ENCODE measurements around the gene CYGB.
"Not testable (repeated sequence)": the region's sequence is repeated elsewhere in the genome, so short reads cannot be mapped to it uniquely, and the experiment has no call there.

Gene CYGB

DNA sequence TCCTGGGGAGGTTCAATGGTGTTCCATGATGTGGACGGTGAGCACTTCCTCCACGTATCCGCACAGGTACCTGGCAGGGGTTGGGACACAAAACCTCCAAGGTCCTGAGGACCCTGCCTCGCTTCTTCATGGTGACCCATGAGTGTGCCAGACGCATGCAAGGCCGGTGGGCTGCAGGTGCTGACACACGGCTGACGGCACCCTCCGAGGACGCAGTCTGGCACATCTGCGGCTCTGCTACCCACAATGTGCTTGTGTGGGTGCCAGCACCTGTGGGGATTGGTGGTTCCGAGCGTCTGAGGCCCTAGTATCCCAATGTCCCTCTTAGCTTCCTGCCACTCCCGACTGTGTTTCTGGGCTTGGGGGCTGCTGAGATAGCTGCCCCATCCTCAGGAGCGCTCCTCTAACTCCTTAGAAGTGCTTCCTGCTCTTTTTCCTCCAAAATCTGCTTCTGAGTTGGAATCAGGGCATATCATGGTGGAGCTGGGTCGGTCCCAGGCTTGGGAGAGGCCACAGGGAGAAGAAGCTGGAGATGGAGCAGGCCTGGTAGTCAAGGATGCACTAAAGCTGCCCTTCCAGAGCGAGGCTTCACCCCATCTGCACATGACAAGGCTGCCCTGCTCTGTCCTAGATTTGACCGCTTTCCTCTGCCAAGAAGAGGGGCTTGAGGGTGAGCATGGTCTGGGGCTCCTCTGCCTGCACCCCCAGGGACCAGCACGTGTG lies 1.6 kb downstream of the CYGB start:
- no peak for DNase-seq

DNA sequence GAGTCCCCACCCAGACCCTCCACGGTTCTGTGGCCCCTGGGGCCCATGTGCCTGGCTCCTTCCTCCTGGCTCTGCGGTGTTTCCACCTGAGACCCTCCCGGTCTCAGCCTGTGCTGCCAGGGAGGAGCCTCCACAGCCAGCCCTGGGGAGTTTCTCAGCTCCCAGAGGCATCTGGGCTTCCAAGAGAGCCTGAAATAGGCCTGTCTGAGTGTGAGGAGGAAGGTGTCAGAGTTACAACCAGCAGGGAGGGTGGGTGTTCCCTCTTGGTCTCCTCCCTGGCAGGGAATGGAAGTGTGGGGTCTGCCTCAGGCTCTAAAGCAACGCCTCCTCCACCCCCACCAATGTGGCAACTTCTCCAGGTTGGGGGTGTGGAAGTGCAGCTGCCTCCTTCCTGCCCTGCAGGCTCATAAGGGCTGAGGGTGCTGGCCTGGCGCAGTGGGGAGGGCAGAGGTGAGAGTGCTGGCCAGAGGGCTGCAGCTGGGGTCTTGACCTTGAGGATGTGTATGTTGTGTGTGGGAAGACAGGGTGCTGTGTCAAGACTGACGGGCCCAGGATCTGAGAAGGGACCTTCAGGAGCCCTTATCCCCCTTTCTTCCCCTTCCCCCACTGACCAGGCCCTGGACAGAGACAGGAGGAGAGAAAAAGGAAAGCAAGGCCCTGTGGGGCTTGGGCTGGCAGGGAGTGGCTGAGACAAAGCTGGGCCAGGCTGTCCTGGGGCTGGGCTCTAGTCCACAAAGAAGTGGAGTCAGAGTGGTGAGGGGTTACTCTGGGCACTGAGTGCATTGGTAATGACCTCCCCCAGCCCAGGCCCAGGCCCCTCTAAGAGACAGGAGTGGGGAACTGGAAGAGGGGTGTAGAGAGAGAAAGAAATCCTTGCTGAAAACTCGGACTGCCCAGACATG lies 2.4 kb downstream of the CYGB start:
- DNase-seq = no peak

DNA sequence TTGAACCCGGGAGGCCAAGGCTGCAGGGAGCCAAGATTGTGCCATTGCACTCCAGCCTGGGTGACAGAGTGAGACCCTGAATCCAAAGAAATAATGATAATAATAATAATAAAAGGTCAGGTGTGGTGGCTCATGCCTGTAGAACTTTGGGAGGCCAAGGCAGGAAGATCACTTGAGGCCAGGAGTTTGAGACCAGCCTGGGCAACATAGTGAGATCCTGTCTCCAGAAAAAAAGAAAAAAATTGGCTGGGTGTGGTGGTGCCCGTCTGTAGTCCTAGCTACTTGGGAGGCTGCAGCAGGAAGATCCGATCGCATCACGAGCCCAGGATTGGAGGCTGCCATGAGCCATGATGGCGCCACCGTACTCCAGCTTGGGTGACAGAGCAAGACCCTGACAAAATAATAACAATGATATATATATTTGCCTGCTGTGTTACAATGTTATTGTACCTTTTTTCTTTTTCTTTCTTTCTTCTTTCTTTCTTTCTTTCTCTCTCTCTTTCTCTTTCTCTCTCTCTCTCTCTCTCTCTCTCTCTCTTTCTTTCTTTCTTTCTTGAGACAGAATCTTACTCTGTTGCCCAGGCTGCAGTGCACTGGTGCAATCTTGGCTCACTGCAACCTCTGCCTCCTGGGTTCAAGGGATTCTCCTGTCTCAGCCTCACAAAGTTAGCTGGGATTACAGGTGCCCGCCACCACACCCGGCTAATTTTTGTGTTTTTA lies 3.7 kb downstream of the CYGB start:
- DNase-seq = not testable (repeated sequence)

DNA sequence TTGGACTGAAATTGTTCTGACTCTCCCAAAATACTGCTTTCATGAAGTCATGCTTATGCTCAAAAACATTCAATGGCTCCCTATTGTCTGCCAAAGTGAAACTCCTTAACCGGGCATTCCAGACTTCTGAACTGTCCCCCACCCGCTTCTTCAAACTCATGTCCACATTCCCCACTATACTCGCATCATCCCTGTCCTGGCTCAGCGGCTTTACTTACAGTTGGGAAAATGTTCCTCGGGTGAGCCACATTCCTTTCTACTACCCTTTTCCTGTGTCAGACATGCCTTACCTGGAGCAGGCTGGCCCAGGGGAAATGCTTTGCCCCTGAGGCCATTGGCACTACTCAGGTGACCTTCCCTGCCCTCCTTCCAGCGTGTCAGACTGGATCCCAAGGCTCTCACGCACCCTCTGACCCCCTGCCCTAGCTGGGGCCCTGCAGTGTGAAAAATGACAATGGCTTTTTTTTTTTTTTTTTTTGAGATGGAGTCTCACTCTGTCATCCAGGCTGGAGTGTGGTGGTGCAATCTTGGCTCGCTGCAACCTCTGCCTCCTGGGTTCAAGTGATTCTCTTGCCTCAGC lies 5.3 kb downstream of the CYGB start:
- no peak for DNase-seq

DNA sequence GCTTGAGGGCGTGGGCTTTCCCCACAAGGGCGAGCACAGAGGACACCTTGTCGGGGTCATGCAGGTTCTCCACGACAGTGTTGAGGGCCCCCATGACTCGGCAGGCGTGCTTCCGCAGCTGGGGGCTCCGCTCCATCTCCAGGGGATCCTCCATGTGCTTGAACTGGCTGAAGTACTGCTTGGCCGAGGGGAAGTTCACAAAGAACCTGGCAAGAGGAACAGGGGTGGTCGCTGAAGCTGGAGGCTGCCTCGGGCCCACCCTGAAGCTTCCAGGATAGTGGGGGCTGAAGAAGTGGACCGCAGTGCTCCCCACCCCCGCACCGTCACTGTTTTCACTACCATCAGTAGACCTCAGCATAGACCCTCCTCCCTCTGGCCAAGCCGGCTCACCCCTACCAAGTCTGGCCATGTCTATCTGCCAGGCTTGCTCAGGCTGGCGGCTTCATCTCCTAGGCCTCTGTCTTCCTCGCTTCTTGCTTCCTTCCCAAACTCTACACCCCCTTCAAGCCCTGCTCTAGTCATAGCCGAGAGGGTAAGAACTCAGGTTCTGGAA lies 5.9 kb downstream of the CYGB start:
- no peak for DNase-seq

DNA sequence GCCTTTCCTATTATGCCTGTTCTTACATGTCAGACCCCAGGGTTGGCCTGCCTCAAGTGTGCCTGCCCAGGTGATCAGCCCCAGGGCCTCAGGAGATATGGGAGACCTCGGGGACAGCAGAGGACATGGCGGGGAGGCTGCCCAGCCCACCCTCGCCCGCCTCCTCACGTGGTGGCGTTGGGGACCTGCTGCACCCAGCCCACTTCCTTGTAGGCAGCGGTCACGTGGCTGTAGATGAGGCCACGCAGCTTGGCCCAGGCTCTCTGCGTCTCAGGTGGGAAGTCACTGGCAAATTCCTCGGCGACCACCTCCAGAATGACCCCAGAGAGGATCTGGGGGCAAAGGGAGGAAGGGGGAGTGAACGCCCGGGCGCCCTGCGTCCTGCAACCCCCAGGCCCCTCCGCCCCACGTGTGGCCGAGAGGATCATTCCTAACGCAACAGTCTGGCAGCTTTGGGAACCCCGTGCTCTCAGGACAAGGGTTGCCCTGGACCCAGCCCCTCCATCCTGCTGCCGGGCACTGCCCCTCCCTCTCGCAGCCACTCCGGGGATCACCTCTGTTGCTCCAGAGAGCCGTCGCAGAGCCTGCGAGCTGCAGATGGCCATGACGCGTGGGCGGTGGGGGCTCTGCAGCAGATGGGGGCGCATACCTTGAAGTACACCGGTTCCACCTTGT lies 6.6 kb downstream of the CYGB start:
- no peak for DNase-seq

DNA sequence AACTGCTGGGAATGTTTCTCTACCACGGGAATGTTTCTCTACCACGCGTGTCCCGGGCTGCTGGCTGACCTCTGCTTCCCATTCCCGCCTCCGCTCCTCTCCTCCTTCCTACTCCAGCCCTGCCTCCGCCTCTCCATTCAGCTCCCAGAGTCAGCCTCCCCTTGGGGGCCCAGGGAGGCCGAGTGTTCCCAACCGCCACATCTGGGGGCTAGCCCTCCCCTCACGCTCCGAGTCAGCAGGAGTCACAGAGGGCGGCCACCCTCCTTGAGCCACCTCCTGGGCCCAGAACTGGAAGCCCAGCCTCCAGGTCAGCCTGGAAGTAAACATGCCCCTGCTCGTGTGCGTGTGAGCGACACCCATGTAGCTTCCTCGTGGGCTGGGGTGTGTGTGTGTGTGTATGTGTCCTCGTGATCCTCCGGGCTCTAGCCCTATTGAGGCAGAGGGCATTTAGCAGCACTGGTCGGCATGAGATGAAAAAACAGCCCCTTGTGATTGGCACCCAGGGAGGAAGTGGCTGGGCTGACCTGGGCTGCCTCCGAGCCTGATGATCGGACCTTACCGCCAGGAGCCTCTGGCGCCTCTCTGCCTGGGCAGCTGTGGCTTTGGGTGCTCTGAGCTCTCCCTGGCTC lies 7.3 kb downstream of the CYGB start:
- DNase-seq = no peak

DNA sequence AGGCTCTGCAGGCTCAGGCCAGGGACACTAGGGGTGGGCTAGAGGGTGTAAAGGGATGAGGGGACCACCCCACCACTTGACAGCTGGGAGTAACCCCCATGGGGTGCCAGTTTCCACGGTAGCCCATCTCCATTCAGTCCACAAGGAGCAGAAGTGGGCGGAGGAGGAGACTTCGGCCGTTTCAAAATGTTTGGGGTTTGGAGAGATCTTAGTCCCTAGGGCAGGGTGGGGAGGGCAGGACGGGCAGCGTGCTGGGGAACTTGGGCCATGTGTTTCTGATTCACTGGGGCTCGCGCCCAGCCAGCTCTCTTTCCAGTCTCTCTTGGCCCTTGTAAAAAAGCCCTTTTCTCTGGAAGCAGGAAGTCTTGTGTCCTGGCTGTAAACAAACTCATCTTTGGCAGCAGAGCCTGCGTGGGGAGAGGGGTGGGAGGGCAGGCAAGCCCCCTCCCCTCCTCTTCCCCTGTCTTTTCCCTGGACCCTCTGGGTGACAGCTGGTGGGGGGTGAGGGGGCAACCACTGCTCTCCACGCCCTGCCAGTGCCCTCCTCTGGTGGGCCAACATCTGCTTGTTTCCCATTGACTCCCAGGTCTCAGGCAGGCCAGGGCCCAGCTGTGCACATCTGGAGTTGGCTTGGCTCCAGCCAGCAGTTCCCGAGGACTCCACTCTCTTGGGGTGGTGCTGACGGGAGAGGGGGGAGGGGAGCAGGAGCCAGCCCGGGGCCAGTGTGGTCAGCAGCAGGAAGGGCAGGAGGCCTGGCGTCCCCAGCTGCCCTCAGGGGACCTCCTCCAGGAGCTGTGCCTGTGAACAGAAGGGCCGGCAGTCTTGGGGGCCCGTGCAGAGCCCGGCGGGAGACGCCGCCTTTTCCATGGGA lies 8.1 kb downstream of the CYGB start:
- DNase-seq = no peak

DNA sequence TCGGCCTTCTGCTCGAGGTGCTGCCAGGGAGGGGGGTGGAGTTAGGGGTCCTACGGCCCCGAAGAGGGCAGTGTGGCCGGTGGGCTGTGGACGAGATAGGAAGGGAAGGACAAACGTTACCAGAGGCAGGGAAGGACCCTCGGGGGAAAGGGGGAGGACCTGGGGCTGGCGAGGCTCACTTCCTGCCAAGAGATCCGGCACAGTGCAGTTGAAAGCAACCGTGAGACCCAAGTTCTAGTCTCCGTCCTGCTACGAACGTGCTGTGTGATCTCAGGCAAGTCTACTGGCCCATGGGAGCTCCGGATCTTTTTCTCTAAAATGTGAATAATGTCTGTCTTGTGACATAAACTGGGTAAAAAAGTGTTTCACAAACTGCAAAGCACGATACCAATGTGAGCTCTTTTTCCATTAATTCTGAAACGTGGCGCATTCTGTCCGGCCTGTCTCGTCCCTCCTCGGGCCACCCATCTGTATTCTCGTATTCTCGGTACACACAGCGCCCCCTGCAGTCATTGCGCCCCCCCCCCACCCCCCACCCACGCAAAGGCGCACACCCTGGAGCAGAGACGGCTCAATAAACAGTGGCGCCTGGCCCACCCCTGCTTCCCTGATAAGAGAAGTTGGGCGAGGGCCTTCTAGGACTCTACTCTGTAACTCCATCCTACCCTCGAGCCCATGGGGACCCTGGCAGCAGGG lies 8.8 kb downstream of the CYGB start:
- no peak for DNase-seq

DNA sequence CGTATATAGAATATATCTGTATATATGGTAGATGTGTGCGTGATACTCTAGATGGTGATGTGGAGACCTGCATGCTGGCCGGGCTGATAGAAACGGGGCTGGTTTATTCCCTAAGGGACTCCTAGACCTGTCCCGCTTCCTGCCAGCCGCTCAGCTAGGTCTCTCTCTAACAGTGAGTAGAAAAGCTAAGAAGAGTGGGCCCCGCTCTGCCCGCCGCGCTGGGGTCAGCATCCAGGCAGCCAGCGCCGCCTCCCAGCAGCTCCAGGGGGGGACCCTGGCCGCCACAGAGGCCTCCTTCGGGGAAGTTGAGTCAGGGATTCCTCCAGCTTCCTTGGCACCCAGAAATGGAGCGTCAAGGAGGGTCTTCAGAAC lies 9.4 kb downstream of the CYGB start:
- no peak for DNase-seq

DNA sequence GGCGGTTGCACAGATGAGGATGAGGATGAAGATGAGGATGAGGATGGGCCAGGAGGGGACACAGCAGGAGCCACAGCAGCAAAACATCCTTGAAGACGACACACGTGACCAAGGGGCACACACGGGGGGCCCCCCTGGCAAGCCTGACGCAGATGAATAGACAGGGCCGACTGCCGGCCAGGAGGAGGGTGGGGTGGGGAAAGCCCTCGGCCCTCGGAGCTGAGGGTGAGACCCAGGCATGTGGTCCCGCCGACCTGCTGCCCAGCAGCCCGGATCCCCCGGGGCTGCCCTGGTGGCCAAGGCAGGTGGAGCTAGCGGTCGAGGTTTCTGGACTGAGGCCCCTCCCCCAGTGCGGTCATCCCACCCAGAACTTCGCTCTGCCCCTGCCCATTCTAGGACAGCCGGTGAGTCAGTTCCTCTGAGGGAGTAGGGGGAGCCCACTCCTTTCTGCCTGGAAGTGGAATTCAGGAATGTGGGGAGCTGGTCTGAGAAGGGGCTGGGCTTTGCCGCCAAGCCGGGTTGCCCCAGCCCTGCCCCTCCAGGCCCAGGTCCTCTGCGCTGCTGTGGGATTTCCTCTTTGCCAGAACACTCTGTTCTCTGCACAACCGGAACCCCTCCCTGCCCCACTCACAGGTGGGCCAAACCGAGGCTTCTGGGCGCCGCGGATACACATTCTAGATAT lies 9.9 kb downstream of the CYGB start:
- no peak for DNase-seq

DNA sequence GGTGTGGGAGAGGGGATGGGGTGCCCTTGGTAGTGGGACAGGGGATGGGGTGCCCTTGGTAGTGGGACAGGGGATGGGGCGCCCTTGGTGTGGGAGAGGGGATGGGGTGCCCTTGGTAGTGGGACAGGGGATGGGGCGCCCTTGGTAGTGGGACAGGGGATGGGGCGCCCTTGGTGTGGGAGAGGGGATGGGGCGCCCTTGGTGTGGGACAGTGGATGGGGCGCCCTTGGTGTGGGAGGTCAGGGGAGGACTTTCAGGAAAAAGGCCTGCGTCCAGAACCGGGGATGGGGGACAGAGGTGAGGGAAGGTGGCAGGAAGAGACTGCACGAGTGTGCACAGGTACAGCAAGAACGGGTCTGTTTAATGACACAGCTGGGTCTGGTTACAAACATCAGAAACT lies 10.5 kb downstream of the CYGB start:
- DNase-seq = not testable (repeated sequence)

DNA sequence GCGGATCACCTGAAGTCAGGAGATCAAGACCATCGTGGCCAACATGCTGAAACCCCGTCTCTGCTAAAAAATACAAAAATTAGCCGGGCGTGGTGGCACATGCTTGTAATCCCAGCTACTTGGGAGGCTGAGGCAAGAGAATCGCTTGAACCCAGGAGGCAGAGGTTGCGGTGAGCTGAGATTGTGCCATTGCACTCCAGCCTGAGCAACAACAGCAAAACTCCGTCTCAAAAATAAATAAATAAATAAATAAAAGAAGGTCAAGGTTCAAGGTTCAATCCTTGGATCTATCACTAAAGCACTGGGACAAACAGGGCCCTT lies 12.0 kb downstream of the CYGB start:
- DNase-seq = not testable (repeated sequence)

DNA sequence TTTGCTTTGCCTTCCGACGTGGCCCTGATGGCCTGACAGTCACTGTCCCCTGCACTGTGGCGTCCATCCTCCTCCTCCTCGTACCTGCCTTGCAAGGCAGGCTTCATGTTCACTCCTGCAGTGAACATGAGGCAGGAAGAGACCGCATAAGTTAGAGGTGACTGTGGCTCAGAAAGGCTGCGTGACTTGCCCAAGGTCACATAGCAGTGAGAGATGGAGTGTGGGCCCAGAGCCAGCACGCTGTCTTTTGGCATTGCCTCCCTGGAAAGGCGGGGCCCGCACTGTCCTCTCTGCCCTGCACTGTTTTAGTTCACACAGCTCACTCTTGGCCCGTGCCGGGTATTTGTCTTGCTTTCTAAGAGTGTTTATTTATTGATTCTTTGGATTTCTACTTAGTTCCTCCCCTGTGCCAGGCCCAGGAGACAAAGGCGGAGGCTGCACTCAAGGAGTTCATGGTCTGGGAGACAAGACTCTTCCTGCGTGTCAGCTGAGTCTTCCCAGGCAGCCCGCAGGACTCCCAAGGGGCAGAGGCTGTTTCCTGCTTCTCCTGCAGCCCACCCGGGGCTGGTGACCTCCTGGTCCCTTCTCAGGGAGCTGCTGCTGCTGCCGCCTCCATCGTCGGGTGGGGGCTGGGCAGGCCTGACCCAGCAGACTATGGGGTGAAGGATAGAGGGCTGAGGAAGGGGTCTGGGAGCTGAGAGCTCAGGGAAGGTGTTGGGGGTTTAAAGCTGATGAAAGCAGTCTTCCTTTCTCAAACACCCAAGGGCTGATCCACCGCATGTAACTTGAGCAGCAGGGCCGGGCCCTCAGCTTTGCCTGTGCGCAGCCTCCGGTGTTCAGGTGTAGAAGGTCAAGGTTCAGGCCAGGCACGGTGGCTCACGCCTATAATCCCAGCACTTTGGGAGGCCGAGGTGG lies 12.7 kb downstream of the CYGB start:
- no peak for DNase-seq

DNA sequence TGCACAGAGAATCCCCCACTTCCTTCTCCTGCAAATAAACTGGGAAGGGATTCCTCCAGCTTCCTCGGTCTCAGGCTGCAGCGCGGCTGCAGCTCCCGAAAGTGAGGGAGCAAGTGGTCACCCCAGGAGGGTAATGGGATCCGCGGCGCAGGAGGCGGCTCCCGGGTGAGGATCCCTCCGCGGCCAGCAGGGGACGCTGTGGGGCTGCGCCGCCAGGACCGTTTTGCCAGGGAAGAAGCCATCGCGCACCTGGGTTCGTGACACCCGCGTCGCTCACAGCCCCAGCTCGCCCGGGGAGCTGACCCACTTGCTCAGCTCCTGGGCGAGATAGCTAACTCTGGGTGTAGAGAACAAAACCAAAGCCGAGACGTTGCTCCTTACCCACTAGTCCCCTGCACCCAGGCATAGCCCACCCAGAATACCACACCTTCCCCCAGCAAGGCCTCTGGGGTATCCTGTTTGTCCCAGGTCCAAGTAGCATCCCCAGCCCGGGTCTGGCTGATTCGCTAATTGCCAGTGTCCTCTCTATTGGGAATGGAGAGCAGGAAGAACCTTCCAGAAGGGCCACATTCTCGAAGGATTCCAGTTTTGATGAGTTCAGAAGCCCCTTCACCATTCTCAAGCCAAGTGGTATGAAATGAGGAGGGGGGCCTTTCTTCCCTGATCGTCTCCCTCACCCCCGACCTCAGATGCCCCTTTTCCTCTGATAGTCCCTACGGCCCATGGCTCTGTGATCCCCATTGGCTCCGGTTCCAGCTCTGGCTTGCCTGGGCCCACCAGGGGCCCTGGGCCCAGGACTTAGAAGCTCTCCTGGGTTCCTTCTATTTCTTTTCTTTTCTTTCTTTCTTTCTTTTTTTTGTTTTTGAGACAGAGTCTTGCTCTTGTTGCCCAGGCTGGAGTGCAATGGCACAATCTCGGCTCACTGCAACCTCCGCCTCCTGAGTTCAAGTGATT lies 14.1 kb downstream of the CYGB start:
- peak; percentile 71 to 73 for DNase-seq

DNA sequence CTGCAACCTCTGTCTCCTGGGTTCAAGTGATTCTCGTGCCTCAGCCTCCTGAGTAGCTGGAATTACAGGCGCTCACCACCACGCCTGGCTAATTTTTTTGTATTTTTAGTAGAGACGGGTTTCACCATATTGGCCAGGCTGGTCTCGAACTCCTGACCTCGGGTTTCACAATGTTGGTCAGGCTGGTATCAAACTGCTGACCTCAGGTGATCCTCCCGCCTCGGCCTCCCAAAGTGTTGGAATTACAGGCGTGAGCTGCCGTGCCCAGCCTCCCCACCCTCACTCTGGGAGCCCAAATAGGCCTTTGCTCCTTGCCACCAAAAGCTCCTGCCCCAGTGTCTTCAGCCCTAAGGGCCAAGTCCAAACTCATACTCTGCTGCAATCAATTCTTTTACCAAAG lies 15.8 kb downstream of the CYGB start:
- not testable (repeated sequence) for DNase-seq

DNA sequence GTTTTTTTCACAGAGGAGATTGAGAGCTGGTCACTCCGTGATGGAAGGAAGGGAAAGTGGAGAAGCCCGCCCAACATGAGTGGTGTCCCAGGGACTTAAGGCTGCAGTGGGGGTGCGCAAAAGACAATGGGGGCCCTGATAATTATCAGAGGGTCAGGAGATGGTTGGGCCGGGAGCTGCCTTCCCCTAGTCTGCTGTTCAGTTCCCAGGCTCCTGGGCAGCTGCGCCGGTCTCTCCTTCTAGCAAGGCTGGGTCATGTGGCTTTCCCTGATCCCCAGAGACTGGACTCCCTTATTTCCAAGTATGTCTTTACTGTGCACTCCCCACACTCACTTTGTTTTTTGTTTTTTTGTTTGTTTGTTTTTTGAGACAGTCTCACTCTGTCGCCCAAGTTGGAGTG lies 16.2 kb downstream of the CYGB start:
- DNase-seq = no peak
